ENCODE measurements around the gene VWA3B. TPM values are rescaled to one million over a fixed set of nuclear protein-coding genes. Genes with fewer than 3 reads are reported as not detected.

VWA3B gene
- polyA plus RNA-seq, 1 experiment, result not detected

DNA sequence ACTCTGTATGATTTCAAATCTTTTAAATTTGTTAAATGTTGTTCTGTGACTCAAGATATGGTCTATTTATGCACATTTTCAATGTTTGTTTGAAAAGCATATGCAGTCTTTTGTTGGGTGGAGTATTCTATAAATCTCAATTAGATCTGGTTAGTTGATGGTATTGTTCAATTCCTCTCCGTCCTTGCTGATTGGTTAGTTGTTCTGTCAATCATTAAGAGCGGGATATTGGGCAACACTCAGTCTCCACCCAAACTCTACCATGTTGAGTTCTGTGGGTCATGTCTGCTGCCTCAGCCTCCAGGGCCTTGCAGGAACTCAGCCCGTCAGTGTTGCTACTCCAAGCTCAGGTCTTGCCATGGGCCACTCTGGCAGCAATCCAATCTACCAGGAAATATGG, 118.9 kb downstream of the VWA3B start:
- TF ChIP-seq, protein P1, sequence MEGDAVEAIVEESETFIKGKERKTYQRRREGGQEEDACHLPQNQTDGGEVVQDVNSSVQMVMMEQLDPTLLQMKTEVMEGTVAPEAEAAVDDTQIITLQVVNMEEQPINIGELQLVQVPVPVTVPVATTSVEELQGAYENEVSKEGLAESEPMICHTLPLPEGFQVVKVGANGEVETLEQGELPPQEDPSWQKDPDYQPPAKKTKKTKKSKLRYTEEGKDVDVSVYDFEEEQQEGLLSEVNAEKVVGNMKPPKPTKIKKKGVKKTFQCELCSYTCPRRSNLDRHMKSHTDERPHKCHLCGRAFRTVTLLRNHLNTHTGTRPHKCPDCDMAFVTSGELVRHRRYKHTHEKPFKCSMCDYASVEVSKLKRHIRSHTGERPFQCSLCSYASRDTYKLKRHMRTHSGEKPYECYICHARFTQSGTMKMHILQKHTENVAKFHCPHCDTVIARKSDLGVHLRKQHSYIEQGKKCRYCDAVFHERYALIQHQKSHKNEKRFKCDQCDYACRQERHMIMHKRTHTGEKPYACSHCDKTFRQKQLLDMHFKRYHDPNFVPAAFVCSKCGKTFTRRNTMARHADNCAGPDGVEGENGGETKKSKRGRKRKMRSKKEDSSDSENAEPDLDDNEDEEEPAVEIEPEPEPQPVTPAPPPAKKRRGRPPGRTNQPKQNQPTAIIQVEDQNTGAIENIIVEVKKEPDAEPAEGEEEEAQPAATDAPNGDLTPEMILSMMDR (IDR thresholded peaks at IDR 0.05; ENCODE audit: low read depth, low read length), result no peak
- no peak overlapping the region for H3K4me3 ChIP-seq (ENCODE audit: low read depth, low read length)
- POLR2A ChIA-PET, result no interaction called here
- no peak overlapping the region for H3K27ac ChIP-seq (ENCODE audit: low read depth, low read length)
- H3K27me3 ChIP-seq (ENCODE audit: control insufficient read depth, insufficient read depth, low read length), result no peaks in the 10 kb centered on the region
- no peaks in the 10 kb centered on the region for H3K9me3 ChIP-seq (ENCODE audit: control insufficient read depth, insufficient read depth, low read length)
- CTCF ChIA-PET, result no interaction called here
- DNase-seq (ENCODE audit: low read depth, low spot score), result no peak

DNA sequence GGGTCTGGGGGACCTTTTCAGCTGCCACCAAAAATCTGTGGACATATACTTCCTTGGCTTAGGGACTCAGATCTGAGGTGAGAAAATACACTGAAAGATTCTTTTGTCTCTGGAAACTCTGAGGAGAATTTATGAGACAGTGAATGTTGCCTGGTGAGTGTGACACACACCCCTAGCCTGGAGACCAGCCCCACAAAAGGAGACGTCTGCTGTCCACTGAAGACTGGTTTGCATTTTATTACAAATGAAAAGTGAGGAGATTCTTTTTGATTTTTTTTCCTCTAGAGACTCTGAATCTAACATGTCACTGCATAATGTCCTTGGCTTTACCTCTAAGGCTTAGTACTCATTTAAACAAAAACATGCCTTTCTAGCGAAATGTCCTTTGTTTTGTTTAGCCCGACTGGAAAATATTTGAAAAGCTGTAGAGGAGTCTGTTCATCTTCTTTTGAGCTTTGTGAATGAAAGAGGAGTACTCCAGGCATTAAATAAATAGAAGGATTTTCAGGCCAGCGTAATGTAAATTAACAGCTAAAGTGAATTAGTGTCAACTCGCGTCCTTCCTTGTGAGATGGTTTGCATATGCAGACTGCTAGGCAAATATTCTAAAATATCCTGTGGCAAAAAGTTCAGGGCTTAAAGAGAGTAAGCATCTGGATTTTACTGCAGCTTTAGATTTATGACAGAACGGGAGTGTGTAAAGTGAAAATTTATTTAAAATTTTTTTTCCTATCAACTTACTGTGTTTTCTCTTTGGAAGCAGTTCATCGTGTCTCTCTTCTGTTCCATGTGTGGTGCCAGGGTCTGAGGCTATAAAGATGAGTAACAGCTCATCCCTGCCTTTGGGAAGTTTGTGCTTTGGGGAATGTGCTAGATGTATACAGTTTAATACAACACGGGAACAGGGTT, 125.4 kb downstream of the VWA3B start:
- H3K4me3 ChIP-seq (ENCODE audit: low read depth, low read length), result no peak overlapping the region
- no peaks in the 10 kb centered on the region for H3K9me3 ChIP-seq (ENCODE audit: control insufficient read depth, insufficient read depth, low read length)
- no peak overlapping the region for H3K27ac ChIP-seq (ENCODE audit: low read depth, low read length)
- ChIA-PET CTCF (no interaction called here), POLR2A (no interaction called here)
- TF ChIP-seq, protein P1 (IDR thresholded peaks at IDR 0.05; ENCODE audit: low read depth, low read length), result no peak
- H3K27me3 ChIP-seq (ENCODE audit: control insufficient read depth, insufficient read depth, low read length), result peaks cover 10% of the 10 kb centered on the region
- no peak for DNase-seq (ENCODE audit: low read depth, low spot score)

- ChIA-PET POLR2A (no interaction called here), CTCF (no interaction called here)
- Histone ChIP-seq H3K27ac (ENCODE audit: low read depth, low read length) (no peak overlapping the region), H3K4me3 (ENCODE audit: low read depth, low read length) (no peak overlapping the region), H3K27me3 (ENCODE audit: control insufficient read depth, insufficient read depth, low read length) (peaks cover 10% of the 10 kb centered on the region), H3K9me3 (ENCODE audit: control insufficient read depth, insufficient read depth, low read length) (no peaks in the 10 kb centered on the region)
- DNase-seq (ENCODE audit: low read depth, low spot score), result no peak
- TF ChIP-seq, protein P1 (IDR thresholded peaks at IDR 0.05; ENCODE audit: low read depth, low read length), result no peak
These were observed 129.6 kb downstream of the VWA3B start for GRCh38 chr2:98216616-98217015.

DNA sequence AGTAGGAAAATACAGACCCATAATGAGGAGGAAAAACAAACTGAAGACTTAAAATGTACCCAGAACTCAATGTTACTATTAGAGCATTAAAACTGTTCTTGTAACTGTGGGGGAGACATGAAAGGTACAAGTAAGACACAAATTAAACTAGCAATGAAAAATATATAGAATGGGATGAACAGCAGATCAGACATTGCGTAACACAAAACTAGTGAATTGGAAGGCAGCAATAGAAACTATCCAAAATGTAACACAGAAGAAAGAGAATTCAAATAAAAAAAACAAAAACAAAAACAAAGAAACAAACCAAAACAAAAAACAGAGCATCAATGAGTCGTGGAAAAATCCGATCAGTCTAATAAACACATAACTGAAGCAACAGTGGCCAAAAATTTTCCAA, 132.2 kb downstream of the VWA3B start:
- no peaks in the 10 kb centered on the region for H3K9me3 ChIP-seq (ENCODE audit: control insufficient read depth, insufficient read depth, low read length)
- no peak for DNase-seq (ENCODE audit: low read depth, low spot score)
- POLR2A ChIA-PET, result no interaction called here
- TF ChIP-seq, protein P1 (IDR thresholded peaks at IDR 0.05; ENCODE audit: low read depth, low read length), result no peak
- H3K27ac ChIP-seq (ENCODE audit: low read depth, low read length), result no peak overlapping the region
- H3K4me3 ChIP-seq (ENCODE audit: low read depth, low read length), result no peak overlapping the region
- H3K27me3 ChIP-seq (ENCODE audit: control insufficient read depth, insufficient read depth, low read length), result peaks cover 3% of the 10 kb centered on the region
- CTCF ChIA-PET, result interaction anchor here (0.9 kb wide), 1 partner anchor 519 kb away, joined by 3 read pairs; no protein-coding TSS in a partner anchor

DNA sequence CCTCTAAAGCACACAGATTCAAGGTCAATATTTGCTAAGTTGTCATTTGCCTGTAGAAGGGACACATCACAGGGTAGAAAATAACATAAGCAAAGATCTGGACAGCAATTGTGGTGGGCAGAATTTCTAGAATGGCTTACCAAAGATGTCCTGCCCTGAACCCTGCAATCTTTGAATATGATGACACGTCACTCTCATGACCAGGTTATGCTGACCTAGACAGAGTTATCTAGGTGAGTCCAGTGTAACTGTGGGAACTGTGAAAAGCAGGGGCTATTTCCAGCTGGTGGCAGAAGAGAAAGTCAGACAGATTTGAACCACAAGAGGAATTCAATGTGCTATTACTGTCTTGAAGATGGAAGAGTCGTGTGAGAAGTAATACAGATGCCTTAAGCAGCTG, 147.0 kb downstream of the VWA3B start:
- no peak overlapping the region for H3K27ac ChIP-seq (ENCODE audit: low read depth, low read length)
- TF ChIP-seq, protein P1 (IDR thresholded peaks at IDR 0.05; ENCODE audit: low read depth, low read length), result no peak
- H3K9me3 ChIP-seq (ENCODE audit: control insufficient read depth, insufficient read depth, low read length), result no peaks in the 10 kb centered on the region
- no peak overlapping the region for H3K4me3 ChIP-seq (ENCODE audit: low read depth, low read length)
- CTCF ChIA-PET, result no interaction called here
- H3K27me3 ChIP-seq (ENCODE audit: control insufficient read depth, insufficient read depth, low read length), result no peaks in the 10 kb centered on the region
- POLR2A ChIA-PET, result no interaction called here
- DNase-seq (ENCODE audit: low read depth, low spot score), result no peak

Data from AG04450 (cell line).